NCI-H524 treated with DMSO at 0.1 percent for 48 hours (cell line): Measurements from ENCODE around the gene EFHC1.
"Not testable (repeated sequence)": the region's sequence is repeated elsewhere in the genome, so short reads cannot be mapped to it uniquely, and the experiment has no call there.

ENCODE experiments used
- DNase-seq: peaks from one replicate; lab custom pipeline; 2025; lab: John Stamatoyannopoulos, UW

The EFHC1 gene

GRCh38 chr6:52438926-52439325 lies 18.8 kb downstream of the EFHC1 start:
- DNase-seq: no peak

GRCh38 chr6:52454556-52454955 lies 34.4 kb downstream of the EFHC1 start:
- no peak for DNase-seq

DNA sequence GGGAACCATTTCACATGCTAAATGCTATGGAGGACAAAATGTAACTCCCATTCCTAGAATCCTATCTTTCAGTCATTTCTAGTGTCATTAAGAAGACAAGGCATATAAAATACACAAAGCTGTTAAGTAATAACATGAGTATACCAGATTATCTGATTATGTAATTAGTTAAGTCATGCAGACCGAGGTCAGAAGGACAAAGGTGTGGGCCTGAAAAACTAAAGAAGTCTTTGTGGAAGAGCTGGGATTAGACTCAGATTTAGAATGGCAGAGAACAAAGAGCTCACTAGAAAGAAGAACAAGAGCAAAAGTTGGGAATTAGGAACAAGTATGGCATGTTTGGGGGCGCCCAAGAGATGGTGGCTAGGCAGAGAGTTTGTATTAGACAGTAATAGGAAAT lies 37.0 kb downstream of the EFHC1 start:
- DNase-seq: no peak

DNA sequence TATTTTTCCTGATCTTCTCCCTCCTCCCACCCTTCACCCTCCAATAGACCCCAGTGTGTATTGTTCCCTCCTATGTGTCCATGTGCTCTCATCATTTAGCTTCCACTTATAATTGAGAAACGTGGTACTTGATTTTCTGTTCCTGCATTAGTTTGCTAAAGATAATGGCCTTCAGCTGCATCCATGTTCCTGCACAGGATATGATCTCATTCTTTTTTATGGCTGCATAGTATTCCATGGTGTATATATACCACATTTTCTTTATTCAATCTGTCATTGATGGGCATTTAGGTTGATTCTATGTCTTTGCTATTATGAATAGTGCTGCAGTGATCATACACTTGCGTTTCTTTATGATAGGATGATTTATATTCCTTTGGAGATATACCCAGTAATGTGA lies 41.1 kb downstream of the EFHC1 start:
- not testable (repeated sequence) for DNase-seq

- no peak for DNase-seq
These were observed 54.0 kb downstream of the EFHC1 start for GRCh38 chr6:52474173-52474572.

DNA sequence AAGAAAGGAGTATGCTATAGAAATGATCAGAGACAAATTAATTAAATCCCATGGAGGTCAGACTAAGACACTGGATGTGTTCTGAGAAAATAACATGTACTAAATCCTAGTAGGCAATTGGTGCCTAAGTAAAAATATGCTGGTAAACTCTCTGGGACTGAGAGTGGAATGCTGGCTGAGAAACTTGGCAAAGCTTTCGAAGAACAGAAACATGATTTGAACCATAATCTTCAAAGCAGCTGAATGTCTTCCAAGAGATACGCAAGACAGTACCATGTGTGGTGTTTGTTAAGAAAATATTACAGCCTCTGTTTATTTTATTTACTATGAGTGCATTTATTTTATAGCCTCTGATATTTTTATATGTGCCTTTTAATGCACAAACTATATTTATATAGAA lies 55.2 kb downstream of the EFHC1 start:
- no peak for DNase-seq

DNA sequence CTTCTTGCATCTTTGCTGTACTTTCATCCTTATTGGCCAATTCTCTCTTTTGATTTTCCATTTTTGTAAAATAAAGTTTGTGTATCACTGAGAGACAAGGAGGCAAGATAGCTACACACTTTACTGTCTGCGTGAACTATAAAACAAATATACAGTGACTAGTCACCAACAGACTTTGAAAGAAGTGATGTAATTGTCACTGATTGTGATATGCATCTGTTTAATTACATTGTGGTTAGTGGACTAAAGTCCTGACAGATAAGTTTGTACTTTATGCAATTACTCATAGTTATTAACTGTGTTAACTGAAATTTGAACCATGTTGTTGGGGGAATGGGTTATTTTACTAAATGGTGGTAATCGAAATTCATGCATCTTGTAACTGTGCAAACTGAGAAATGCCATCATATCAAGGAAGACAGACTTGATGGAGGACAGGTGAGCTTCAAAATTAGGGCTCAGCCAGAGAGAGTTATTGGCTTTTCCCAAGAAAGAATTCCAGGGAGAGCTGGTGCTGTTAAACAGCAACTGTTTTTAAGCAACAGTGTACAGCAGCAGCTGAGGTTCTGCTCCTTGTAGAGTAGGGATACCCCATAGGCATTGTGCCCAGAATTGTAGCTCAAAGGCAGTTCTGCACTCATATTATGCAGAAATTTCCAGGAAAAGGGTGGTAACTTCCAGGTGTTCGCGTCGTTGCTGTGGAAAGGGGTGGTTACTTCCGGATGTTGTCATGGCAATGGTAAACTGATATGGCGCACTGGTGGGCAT lies 62.9 kb downstream of the EFHC1 start:
- DNase-seq: no peak

GRCh38 chr6:52483671-52484003 lies 63.5 kb downstream of the EFHC1 start:
- DNase-seq: no peak

GRCh38 chr6:52489881-52490280 lies 69.7 kb downstream of the EFHC1 start:
- DNase-seq: no peak

GRCh38 chr6:52491203-52492069 lies 71.3 kb downstream of the EFHC1 start:
- no peak for DNase-seq

- no peak for DNase-seq
These were observed 73.5 kb downstream of the EFHC1 start for GRCh38 chr6:52493669-52494068.

GRCh38 chr6:52494298-52495072 lies 74.3 kb downstream of the EFHC1 start:
- no peak for DNase-seq

- no peak for DNase-seq
These were observed 75.8 kb downstream of the EFHC1 start for GRCh38 chr6:52495922-52496321.

DNA sequence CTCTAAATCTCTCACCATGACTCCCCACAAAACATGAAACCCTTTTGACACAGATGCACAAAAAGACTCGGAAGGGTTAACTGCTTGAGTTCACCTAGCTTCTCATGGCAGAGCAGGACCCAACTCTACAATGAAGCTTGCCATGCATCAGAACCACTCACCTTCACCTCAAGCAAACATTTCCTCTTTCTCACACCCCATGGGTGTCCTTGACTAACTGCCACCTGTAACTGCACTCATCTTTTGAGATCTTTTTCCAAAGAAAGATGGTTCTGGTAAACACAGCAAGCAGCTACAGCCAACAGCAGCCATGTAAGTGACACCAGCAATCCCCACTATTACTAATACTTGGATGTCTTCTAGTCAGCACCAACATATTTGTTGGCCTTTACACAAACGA lies 76.5 kb downstream of the EFHC1 start:
- DNase-seq: no peak

GRCh38 chr6:52497652-52498408 lies 77.7 kb downstream of the EFHC1 start:
- no peak for DNase-seq

DNA sequence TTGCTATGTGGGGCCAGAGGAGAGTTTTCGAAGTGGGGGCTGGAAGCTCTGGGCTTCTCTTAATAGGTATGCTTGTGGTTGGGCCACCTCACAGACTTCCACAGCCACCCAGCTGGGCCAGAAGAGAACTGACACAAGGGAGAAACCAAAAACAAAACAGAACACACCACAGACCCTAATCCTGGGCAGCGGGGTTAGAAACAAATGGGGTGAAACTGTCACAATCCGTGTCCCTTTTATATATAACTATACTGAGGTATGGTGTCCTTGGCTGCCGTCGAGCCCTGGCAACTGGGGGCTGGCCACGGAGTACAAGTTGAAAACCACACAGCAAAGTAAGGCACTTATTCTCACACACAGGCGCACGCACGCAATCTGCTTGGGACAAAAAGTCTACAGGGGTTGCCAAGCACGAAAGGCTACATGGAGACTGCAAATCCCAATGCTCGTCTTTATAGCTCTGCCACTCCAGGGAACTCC lies 78.4 kb downstream of the EFHC1 start:
- no peak for DNase-seq

- no peak for DNase-seq
These were observed 78.9 kb downstream of the EFHC1 start for GRCh38 chr6:52499026-52499425.

DNA sequence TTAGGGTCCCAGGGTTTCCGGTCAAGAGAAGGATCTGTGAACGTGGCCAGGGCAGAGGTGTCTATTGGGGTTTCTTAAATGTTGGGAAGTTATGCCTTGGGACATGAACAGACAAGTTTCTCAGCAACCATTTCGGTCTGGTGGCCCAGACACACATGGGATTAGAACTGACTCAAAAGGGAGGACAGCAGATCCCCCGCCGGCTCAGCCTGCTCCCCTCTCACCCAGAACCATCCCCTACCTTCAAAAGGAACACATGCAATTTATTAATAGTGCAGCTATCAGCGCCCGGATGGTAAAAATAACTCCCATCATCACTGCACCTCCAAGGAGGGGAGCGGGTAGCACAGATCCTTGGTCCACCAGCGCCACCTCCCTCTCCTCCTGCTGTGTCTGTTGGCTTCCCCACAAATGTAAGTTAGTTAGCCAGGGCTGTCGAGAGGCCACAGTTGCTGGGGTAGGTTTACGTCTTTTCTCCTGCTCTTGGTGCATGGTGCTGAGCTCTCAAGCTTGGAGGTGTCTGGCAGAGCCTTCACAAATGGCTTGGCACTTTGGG lies 79.6 kb downstream of the EFHC1 start:
- no peak for DNase-seq

- no peak for DNase-seq
These were observed 80.3 kb downstream of the EFHC1 start for GRCh38 chr6:52500238-52501129.

- DNase-seq: no peak
These were observed 82.3 kb downstream of the EFHC1 start for GRCh38 chr6:52502306-52503029.
